GM12878 (cell line): Measurements from ENCODE around the gene GPR176. TPM values are rescaled to one million over a fixed set of nuclear protein-coding genes. Genes with fewer than 3 reads are reported as not detected.

Source experiments
- ATAC-seq: fragments of 200-7000 bp; cut with Tn5 transposase; 3 replicates; pipeline ENCODE4 v1.9.1; 2020; ENCODE audit warnings: mild to moderate bottlenecking, moderate library complexity
- BruUV-seq: library from RNA; stranded (reverse); fragments of 400-500 nt; replicated peaks from 2 replicates; lab custom pipeline; 2021; lab: Mats Ljungman, UMichigan
- CTCF ChIA-PET: fragments of 300-600 bp; sonication (Branson Sonifier 250); formaldehyde crosslinking; extraction: SDS; loops from one replicate; lab custom pipeline; 2021; ENCODE audit warnings: inconsistent platforms; lab: Yijun Ruan, JAX
- POLR2A ChIA-PET: fragments of 350-600 bp; formaldehyde crosslinking; extraction: SDS; loops from one replicate; lab custom pipeline; 2021; ENCODE audit warnings: inconsistent platforms; lab: Charles Lee
- RAD21 ChIA-PET: fragments of 300-600 bp; sonication (Branson Sonifier 250); formaldehyde crosslinking; loops from one replicate; lab custom pipeline; 2023; ENCODE audit warnings: antibody characterized with exemption; ENCODE audit not compliant: unreplicated experiment; lab: Charles Lee
- SMC1A ChIA-PET: fragments of 300-600 bp; sonication (Branson Sonifier 250); formaldehyde crosslinking; loops from one replicate; lab custom pipeline; 2023; ENCODE audit not compliant: unreplicated experiment, uncharacterized antibody; lab: Charles Lee
- DNase-seq: peaks from one replicate; pipeline ENCODE4 v3.0.0-alpha.2; 2011; ENCODE audit warnings: low read depth, low spot score
- FAIRE-seq: peaks from 3 replicates; lab custom pipeline; 2011; peaks lifted over from hg19 to GRCh38; lab: Jason Lieb, UNC
- H2AFZ ChIP-seq: 2 replicates; pipeline ENCODE4 v1.6.0; 2011; ENCODE audit warnings: low read depth, low read length, control low read depth; ENCODE audit not compliant: control insufficient read depth
- H3K27ac ChIP-seq: 2 replicates; pipeline ENCODE4 v1.5.1; 2011; ENCODE audit warnings: control low read depth; ENCODE audit not compliant: control insufficient read depth, insufficient read depth
- H3K27me3 ChIP-seq, 2 experiments: replicated peaks in 1 of 2; 2 replicates each; pipeline versions ENCODE4 v1.6.0 to v1.6.1; 2011; ENCODE audit warnings: low read length in 1 of 2; ENCODE audit not compliant: control insufficient read depth in 2 of 2, insufficient read depth in 2 of 2
- H3K36me3 ChIP-seq, 2 experiments: 2 replicates each; pipeline ENCODE4 v1.5.1; 2011; ENCODE audit warnings: low read length in 1 of 2; ENCODE audit not compliant: control insufficient read depth in 2 of 2, insufficient read depth in 2 of 2
- H3K4me1 ChIP-seq: 2 replicates; pipeline ENCODE4 v1.6.1; 2011; ENCODE audit warnings: mild to moderate bottlenecking, low read length, moderate library complexity, mixed read lengths; ENCODE audit not compliant: control insufficient read depth, insufficient read depth
- H3K4me2 ChIP-seq: 2 replicates; pipeline ENCODE4 v1.6.0; 2011; ENCODE audit warnings: control low read depth; ENCODE audit not compliant: control insufficient read depth, insufficient read depth
- H3K4me3 ChIP-seq: fragments of 200-600 bp; sonication (generic); 2 replicates; pipeline ENCODE4 v1.5.1; 2016
- H3K79me2 ChIP-seq: 2 replicates; pipeline ENCODE4 v1.6.0; 2011; ENCODE audit warnings: low read length; ENCODE audit not compliant: control insufficient read depth, insufficient read depth
- H3K9ac ChIP-seq: 2 replicates; pipeline ENCODE4 v1.8.0; 2011; ENCODE audit warnings: low read length, control low read depth, mixed read lengths; ENCODE audit not compliant: control insufficient read depth, insufficient read depth
- H3K9me3 ChIP-seq: replicated peaks from 3 replicates; pipeline ENCODE4 v1.5.1; 2011; ENCODE audit warnings: mild to moderate bottlenecking, low read length; ENCODE audit not compliant: control insufficient read depth, insufficient read depth
- H4K20me1 ChIP-seq: 2 replicates; pipeline ENCODE4 v1.6.0; 2011; ENCODE audit not compliant: control insufficient read depth, insufficient read depth
- CEBPB ChIP-seq, 2 experiments: fragments of 150-350 bp in 1 of 2; IDR thresholded peaks; 2 replicates each; pipeline ENCODE4 v1.6.1; 2012 to 2014; ENCODE audit warnings: low read depth in 2 of 2, low read length in 2 of 2, borderline replicate concordance in 1 of 2, inconsistent platforms in 1 of 2
- DPF2 ChIP-seq: fragments of 450-650 bp; IDR thresholded peaks from 2 replicates; pipeline ENCODE4 v1.6.1; 2017; ENCODE audit warnings: mild to moderate bottlenecking
- IKZF1 ChIP-seq: fragments of 450-650 bp; conservative IDR thresholded peaks from 2 replicates; pipeline ENCODE4 v1.6.1; 2017; ENCODE audit warnings: antibody characterized with exemption, mild to moderate bottlenecking
- IKZF2 ChIP-seq, 2 experiments: fragments of 450-650 bp; IDR thresholded peaks; 2 replicates each; pipeline ENCODE4 v1.6.1; 2017; ENCODE audit warnings: mild to moderate bottlenecking in 2 of 2, moderate library complexity in 2 of 2
- JUNB ChIP-seq: IDR thresholded peaks from 2 replicates; pipeline ENCODE4 v1.6.1; 2016; ENCODE audit warnings: antibody characterized with exemption, mild to moderate bottlenecking
- LARP7 ChIP-seq: fragments of 450-650 bp; IDR thresholded peaks from 2 replicates; pipeline ENCODE4 v1.6.1; 2017; ENCODE audit warnings: mild to moderate bottlenecking
- MEF2B ChIP-seq: fragments of 450-650 bp; IDR thresholded peaks from 2 replicates; pipeline ENCODE4 v1.6.1; 2018; ENCODE audit warnings: mild to moderate bottlenecking, moderate library complexity; ENCODE audit not compliant: partially characterized antibody, poor library complexity, severe bottlenecking
- MTA2 ChIP-seq: fragments of 450-650 bp; IDR thresholded peaks from 2 replicates; pipeline ENCODE4 v1.6.1; 2016; ENCODE audit warnings: low read depth, mild to moderate bottlenecking, moderate library complexity
- NFIC ChIP-seq: IDR thresholded peaks from 2 replicates; pipeline ENCODE4 v1.6.1; 2012; ENCODE audit warnings: low read depth, mild to moderate bottlenecking, inconsistent platforms, low read length, moderate library complexity
- RUNX3 ChIP-seq: IDR thresholded peaks from 2 replicates; pipeline ENCODE4 v1.6.1; 2012; ENCODE audit warnings: low read length, inconsistent platforms
- TCF7 ChIP-seq: IDR thresholded peaks from 2 replicates; pipeline ENCODE4 v1.6.1; 2014; ENCODE audit warnings: antibody characterized with exemption, borderline replicate concordance
- YY1 ChIP-seq: IDR thresholded peaks from 2 replicates; pipeline ENCODE4 v1.6.1; 2011; ENCODE audit warnings: low read depth, mild to moderate bottlenecking, low read length
- ZNF24 ChIP-seq: fragments of 450-650 bp; IDR thresholded peaks from 2 replicates; pipeline ENCODE4 v1.6.1; 2017; ENCODE audit warnings: antibody characterized with exemption, mild to moderate bottlenecking
- WGBS: methylation state at CpG from one replicate; pipeline ENCODE4 v1.1.6; 2016; ENCODE audit warnings: low lambda C conversion rate; ENCODE audit not compliant: insufficient replicate concordance, insufficient coverage; ENCODE audit errors: missing lambda C conversion rate; 5-methylcytosine and 5-hydroxymethylcytosine counted together
- in situ Hi-C: fragments of 300-500 bp; cut with MboI; formaldehyde crosslinking; loops from 9 replicates; pipeline ENCODE4 v1.14.3; 2018; ENCODE audit warnings: mixed read lengths
- intact Hi-C: fragments of 100-400 bp; cut with micrococcal nuclease; formaldehyde crosslinking; loops from one replicate; pipeline ENCODE4 v1.14.2; 2022; ENCODE audit not compliant: unreplicated experiment
- polyA plus RNA-seq, 11 experiments: library from polyadenylated mRNA; depleted of rRNA in 4 of 11; unstranded in 6 of 11; stranded (reverse) in 5 of 11; fragments of >200 nt; fragmentation: Nextera tagmentation in 4 of 11; fragmentation: Illumina TruSeq in 1 of 11; extraction: Ambion mirVana in 4 of 11; extraction: Trizol in 1 of 11; gene quantifications; 1 replicate in 1 of 11; 2 replicates in 10 of 11; pipeline versions ENCODE4 v1.2.1 to v1.2.3, GENCODE V29; 2011 to 2016; ENCODE audit warnings: inconsistent platforms in 2 of 11, missing spikeins in 2 of 11, low read depth in 1 of 11
- total RNA-seq, 4 experiments: library from RNA; depleted of rRNA in 3 of 4; stranded (reverse); fragments of >200 nt in 3 of 4; fragmentation: Illumina TruSeq in 1 of 4; extraction: Trizol in 1 of 4; gene quantifications; 2 replicates each; pipeline versions ENCODE4 v1.2.1 to v1.2.3, GENCODE V29; 2013 to 2021
- TF ChIP-seq, protein P1 (sequence below): IDR thresholded peaks from 2 replicates; pipeline ENCODE4 v1.6.1; 2011; ENCODE audit warnings: mild to moderate bottlenecking, low read depth, low read length, moderate library complexity; ENCODE audit not compliant: insufficient replicate concordance
- TF ChIP-seq, protein P2 (sequence below): fragments of 450-650 bp; IDR thresholded peaks from 2 replicates; pipeline ENCODE4 v1.6.1; 2017; ENCODE audit warnings: low read depth, mild to moderate bottlenecking, moderate library complexity
- TF ChIP-seq, protein P3 (sequence below): fragments of 450-650 bp; IDR thresholded peaks from 2 replicates; pipeline ENCODE4 v1.6.1; 2016; ENCODE audit warnings: mild to moderate bottlenecking

GPR176 gene
- total and polyA plus RNA-seq, 10 of the 15 experiments (the other 5 are each of a cell fraction or from before 2014, with no cell fraction given), result 0.02 to 0.33 (median 0.16) TPM; not detected in 4

- no peak for DNase-seq
- intact Hi-C loops, result no loop called here
- no peak overlapping the region for H2AFZ ChIP-seq
- POLR2A ChIA-PET, result interaction anchor here (1.6 kb wide), 1 partner anchor 9 kb away, joined by 4 read pairs; no protein-coding TSS in a partner anchor
- H4K20me1 ChIP-seq, result no peaks in the 10 kb centered on the region
- no peak overlapping the region for H3K9ac ChIP-seq
- no peaks in the 10 kb centered on the region for H3K79me2 ChIP-seq
- TF ChIP-seq IKZF2 (IDR thresholded peaks at IDR 0.05) (peak; percentile 44 to 46; a peak in 2 of 4 replicates), JUNB (no peak), RUNX3 (peak; percentile 74), CEBPB (IDR thresholded peaks at IDR 0.05; ENCODE audit: borderline replicate concordance in 1 of 2, low read depth in 2 of 2, low read length in 2 of 2) (no peak), TCF7 (peak; percentile 93), ZNF24 (peak; percentile 49), LARP7 (no peak), NFIC (no peak), IKZF1 (peak; percentile 38; the same call in 1 of the 2 replicates), YY1 (no peak), DPF2 (peak; percentile 44; the same call in 1 of the 2 replicates), MTA2 (peak; percentile 75), MEF2B (peak; percentile 51)
- TF ChIP-seq, protein P1, sequence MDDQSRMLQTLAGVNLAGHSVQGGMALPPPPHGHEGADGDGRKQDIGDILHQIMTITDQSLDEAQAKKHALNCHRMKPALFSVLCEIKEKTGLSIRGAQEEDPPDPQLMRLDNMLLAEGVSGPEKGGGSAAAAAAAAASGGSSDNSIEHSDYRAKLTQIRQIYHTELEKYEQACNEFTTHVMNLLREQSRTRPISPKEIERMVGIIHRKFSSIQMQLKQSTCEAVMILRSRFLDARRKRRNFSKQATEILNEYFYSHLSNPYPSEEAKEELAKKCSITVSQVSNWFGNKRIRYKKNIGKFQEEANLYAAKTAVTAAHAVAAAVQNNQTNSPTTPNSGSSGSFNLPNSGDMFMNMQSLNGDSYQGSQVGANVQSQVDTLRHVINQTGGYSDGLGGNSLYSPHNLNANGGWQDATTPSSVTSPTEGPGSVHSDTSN, result no peak
- TF ChIP-seq, protein P2, sequence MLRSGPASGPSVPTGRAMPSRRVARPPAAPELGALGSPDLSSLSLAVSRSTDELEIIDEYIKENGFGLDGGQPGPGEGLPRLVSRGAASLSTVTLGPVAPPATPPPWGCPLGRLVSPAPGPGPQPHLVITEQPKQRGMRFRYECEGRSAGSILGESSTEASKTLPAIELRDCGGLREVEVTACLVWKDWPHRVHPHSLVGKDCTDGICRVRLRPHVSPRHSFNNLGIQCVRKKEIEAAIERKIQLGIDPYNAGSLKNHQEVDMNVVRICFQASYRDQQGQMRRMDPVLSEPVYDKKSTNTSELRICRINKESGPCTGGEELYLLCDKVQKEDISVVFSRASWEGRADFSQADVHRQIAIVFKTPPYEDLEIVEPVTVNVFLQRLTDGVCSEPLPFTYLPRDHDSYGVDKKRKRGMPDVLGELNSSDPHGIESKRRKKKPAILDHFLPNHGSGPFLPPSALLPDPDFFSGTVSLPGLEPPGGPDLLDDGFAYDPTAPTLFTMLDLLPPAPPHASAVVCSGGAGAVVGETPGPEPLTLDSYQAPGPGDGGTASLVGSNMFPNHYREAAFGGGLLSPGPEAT, result 0 out of 2 replicates have a peak, but pooled peaks have one; percentile 37
- TF ChIP-seq, protein P3, sequence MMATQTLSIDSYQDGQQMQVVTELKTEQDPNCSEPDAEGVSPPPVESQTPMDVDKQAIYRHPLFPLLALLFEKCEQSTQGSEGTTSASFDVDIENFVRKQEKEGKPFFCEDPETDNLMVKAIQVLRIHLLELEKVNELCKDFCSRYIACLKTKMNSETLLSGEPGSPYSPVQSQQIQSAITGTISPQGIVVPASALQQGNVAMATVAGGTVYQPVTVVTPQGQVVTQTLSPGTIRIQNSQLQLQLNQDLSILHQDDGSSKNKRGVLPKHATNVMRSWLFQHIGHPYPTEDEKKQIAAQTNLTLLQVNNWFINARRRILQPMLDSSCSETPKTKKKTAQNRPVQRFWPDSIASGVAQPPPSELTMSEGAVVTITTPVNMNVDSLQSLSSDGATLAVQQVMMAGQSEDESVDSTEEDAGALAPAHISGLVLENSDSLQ, result 0 out of 2 replicates have a peak, but pooled peaks have one; percentile 19
- TF ChIP-seq, all 136 proteins: peak for 10
- Histone ChIP-seq H3K4me2 (no peak overlapping the region), H3K27ac (no peak overlapping the region), H3K4me1 (no peaks in the 10 kb centered on the region), H3K9me3 (no peaks in the 10 kb centered on the region), H3K4me3 (no peak overlapping the region), H3K36me3 (no peaks in the 10 kb centered on the region), H3K27me3 (no peaks in the 10 kb centered on the region)
- BruUV-seq, result no TSS peak
- SMC1A ChIA-PET, result interaction anchor here (3.6 kb wide), 1 partner anchor 10 kb away, joined by 37 read pairs; no protein-coding TSS in a partner anchor
- in situ Hi-C loops, result no loop called here
- RAD21 ChIA-PET, result interaction anchor here (2.0 kb wide), 1 partner anchor 10 kb away, joined by 11 read pairs; no protein-coding TSS in a partner anchor
- CTCF ChIA-PET, result interaction anchor here (0.6 to 4.8 kb wide), 4 partner anchors 11 to 76 kb away, joined by 3 to 36 read pairs (median 8); no protein-coding TSS in a partner anchor
- 0% methylated on average over 1 of the region's 1 CpG for WGBS
- FAIRE-seq (peak; percentile 13), ATAC-seq (peak; percentile 67)
These were observed 56.0 kb downstream of the GPR176 start for GRCh38 chr15:39864116-39864515.
